HFFc6 (cell line): ENCODE measurements around the gene EDA2R. TPM values are rescaled to one million over a fixed set of nuclear protein-coding genes. Genes with fewer than 3 reads are reported as not detected.

Experiments
- DNase-seq: peaks from one replicate; pipeline ENCODE4 v3.0.0-alpha.2; 2018
- H3K27ac Mint-ChIP-seq: 2 replicates; pipeline ENCODE4 v1.8.0; 2020; ENCODE audit warnings: mild to moderate bottlenecking, mixed read lengths
- H3K27me3 Mint-ChIP-seq: 2 replicates; pipeline ENCODE4 v1.8.0; 2021; ENCODE audit warnings: mild to moderate bottlenecking, moderate library complexity, mixed read lengths; ENCODE audit not compliant: insufficient read depth
- H3K36me3 Mint-ChIP-seq: 2 replicates; pipeline ENCODE4 v1.8.0; 2021; ENCODE audit warnings: low read depth, mixed read lengths
- H3K4me1 Mint-ChIP-seq: 2 replicates; pipeline ENCODE4 v1.8.0; 2020; ENCODE audit warnings: low read depth, mixed read lengths
- H3K4me3 Mint-ChIP-seq: 2 replicates; pipeline ENCODE4 v1.8.0; 2020; ENCODE audit warnings: mild to moderate bottlenecking, moderate library complexity, mixed read lengths
- H3K9me3 Mint-ChIP-seq: 2 replicates; pipeline ENCODE4 v1.8.0; 2020; ENCODE audit warnings: mild to moderate bottlenecking, mixed read lengths
- CTCF ChIP-seq: fragments of 200-600 bp; sonication (generic); IDR thresholded peaks from 2 replicates; pipeline ENCODE4 v1.5.0; 2021; ENCODE audit warnings: antibody characterized with exemption, mild to moderate bottlenecking
- total RNA-seq, 6 experiments: library from RNA; stranded (reverse); fragmentation: NEBNext Ultra II Directional; extraction: Animal tissue kit (Norgen Biotek cat#: 25700); gene quantifications; 2 replicates in 1 of 6; 3 replicates in 5 of 6; pipeline ENCODE4 v1.2.3, GENCODE V29; 2021

The EDA2R gene
- total RNA-seq, 6 experiments from 2014 or later = 23.2 to 28.2 (median 24.1) TPM

- no peak overlapping the region for H3K27ac Mint-ChIP-seq
- H3K4me3 Mint-ChIP-seq = no peak overlapping the region
- DNase-seq = no peak
- TF ChIP-seq CTCF = no peak
- H3K27me3 Mint-ChIP-seq = no peaks in the 10 kb centered on the region; the same call in 1 of the 2 replicates
- H3K4me1 Mint-ChIP-seq = peaks cover 84% of the 10 kb centered on the region
- H3K9me3 Mint-ChIP-seq = no peaks in the 10 kb centered on the region
- peaks cover 17% of the 10 kb centered on the region for H3K36me3 Mint-ChIP-seq
Measured at GRCh38 chrX:66625525-66625924, 13.4 kb downstream of the EDA2R start.

- DNase-seq = peak; percentile 30
- TF ChIP-seq CTCF = no peak
- H3K4me3 Mint-ChIP-seq = peak overlapping the region; percentile 34; the same call in 1 of the 2 replicates
- H3K9me3 Mint-ChIP-seq = no peaks in the 10 kb centered on the region
- H3K36me3 Mint-ChIP-seq = peaks cover 11% of the 10 kb centered on the region
- no peaks in the 10 kb centered on the region; the same call in 1 of the 2 replicates for H3K27me3 Mint-ChIP-seq
- peaks cover 54% of the 10 kb centered on the region for H3K4me1 Mint-ChIP-seq
- H3K27ac Mint-ChIP-seq = peak overlapping the region; percentile 32
Measured at GRCh38 chrX:66622209-66622608, 16.7 kb downstream of the EDA2R start.

DNA sequence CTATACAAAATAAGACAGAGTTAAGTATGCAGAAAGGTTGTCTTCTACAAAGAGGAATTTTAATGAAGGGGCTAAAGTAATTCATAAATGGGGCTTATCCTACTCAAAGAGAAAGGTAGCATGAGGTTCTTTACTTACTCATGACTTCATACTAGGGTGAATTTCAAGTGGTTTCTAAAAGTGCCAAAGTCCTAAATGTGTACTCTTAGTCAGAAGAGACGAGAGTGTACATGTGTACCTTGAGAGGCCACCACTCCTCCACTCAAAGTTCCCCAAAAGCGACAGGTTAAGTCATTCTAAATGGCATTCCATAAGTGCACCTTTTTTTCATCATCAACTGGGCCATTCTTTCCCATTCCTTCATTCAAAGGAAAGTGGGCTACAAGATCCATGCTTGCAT is 21.9 kb downstream of the EDA2R start:
- DNase-seq = no peak
- Mint-ChIP-seq H3K27ac (no peak overlapping the region), H3K4me1 (peaks cover 12% of the 10 kb centered on the region), H3K4me3 (no peak overlapping the region), H3K36me3 (peaks cover 13% of the 10 kb centered on the region), H3K9me3 (no peaks in the 10 kb centered on the region), H3K27me3 (no peaks in the 10 kb centered on the region)
- TF ChIP-seq CTCF = no peak

DNA sequence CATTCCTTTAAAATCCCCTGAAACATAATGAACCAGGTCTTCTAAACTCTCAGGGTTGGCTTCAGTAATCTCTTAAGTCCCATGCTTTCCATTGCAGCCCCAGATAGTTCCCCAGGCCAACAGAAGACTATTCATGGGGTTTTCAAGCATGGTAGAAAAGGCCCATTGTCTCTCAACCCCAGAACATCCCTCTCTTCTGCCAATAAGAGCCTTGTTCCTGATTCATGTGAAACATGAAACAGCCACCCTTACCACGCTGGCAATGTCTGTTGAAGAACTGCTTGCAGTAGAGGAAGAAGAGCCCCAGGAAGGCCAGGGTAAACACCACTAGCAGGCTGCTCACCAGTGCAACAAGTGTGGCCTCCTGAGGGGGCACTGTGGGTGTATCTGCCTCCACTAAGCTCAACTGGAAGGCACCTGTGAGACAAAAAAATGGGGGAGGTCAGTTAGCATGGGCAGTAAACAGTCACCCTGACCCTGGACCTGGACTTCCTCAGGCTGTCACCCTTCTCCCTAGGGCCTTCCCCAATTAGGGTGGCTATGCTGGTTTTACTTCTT is 36.4 kb downstream of the EDA2R start:
- no peaks in the 10 kb centered on the region; the same call in 1 of the 2 replicates for H3K27me3 Mint-ChIP-seq
- no peaks in the 10 kb centered on the region for H3K9me3 Mint-ChIP-seq
- peaks cover 14% of the 10 kb centered on the region for H3K36me3 Mint-ChIP-seq
- no peak overlapping the region for H3K27ac Mint-ChIP-seq
- no peak for DNase-seq
- TF ChIP-seq CTCF = no peak
- H3K4me3 Mint-ChIP-seq = no peak overlapping the region
- H3K4me1 Mint-ChIP-seq = peaks cover 6% of the 10 kb centered on the region; the same call in 1 of the 2 replicates

DNA sequence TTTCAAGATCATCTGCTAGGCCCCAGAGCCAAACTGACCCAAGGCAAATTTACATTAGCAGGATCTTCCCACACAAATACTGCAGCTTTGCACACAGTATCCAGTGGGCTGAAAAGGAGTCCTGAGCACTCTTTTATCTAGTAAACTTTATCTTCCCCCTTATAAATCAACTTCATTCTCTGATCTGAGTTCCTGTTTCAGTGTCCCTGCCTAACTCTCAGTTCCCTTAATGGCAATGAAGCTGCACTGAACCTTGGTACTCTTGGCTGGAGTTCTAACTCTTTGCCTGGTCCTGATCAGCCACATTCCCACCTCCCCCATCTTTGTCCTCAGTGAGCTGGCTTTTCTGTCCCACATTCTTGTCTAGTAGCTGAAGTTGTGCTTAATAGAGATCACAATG is 37.4 kb downstream of the EDA2R start:
- Mint-ChIP-seq H3K36me3 (peaks cover 22% of the 10 kb centered on the region), H3K4me3 (no peak overlapping the region), H3K27me3 (no peaks in the 10 kb centered on the region; the same call in 1 of the 2 replicates), H3K27ac (no peak overlapping the region), H3K4me1 (0 out of 2 replicates have a peak, but pooled peaks cover under 1% of the 10 kb centered on the region), H3K9me3 (no peaks in the 10 kb centered on the region)
- no peak for TF ChIP-seq CTCF
- DNase-seq = no peak
